ENCODE results near the gene ASAP3.

ASAP3 gene

DNA sequence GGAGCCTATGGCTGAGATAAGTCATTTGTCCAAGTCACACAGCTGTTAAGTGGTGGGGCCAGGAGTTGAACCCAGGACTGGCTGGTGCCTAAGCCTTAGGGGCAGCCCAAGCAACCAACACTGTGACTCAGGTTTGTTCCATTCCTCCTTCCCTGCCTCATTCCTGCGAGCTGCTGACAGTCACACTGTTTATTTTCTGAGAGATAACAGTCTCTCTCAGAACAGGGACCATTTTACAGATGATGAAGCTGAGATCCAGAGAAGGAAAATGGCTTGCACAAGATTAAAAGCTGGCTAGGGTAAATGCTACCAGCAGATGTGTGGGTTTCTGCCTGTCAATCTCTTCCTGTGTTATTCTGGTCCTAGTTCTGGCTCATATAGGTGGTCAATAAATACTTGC is 35.1 kb downstream of the ASAP3 start:
- DNase-seq (ENCODE audit: low spot score) = no peak

DNA sequence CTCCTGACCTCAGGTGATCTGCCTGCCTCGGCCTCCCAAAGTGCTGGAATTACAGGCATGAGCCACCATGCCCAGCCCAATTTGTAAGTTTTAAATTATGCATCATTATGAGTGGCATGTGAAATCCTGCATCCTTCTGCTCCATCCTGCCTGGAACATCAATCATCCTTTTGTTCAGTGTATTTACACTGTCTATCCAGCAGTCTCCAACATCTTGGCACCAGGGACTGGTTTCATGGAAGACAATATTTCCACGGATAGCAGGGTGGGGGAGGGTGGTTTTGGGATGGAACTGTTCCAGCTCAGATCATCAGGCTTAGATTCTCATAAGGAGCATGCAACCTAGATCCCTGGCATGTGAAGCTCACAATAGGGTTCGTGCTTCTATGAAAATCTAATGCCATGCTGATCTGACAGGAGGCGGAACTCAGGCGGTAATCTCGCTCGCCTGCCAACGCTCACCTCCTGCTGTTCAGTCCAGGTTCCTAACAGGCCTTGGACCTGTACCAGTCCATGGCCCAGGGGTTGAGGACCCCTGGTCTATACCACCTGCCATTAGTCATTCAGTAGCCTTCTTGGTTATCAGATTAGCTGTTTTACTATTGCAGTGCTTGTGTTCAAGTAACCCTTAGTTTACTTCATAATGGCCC is 37.2 kb downstream of the ASAP3 start:
- DNase-seq (ENCODE audit: low spot score) = no peak

DNA sequence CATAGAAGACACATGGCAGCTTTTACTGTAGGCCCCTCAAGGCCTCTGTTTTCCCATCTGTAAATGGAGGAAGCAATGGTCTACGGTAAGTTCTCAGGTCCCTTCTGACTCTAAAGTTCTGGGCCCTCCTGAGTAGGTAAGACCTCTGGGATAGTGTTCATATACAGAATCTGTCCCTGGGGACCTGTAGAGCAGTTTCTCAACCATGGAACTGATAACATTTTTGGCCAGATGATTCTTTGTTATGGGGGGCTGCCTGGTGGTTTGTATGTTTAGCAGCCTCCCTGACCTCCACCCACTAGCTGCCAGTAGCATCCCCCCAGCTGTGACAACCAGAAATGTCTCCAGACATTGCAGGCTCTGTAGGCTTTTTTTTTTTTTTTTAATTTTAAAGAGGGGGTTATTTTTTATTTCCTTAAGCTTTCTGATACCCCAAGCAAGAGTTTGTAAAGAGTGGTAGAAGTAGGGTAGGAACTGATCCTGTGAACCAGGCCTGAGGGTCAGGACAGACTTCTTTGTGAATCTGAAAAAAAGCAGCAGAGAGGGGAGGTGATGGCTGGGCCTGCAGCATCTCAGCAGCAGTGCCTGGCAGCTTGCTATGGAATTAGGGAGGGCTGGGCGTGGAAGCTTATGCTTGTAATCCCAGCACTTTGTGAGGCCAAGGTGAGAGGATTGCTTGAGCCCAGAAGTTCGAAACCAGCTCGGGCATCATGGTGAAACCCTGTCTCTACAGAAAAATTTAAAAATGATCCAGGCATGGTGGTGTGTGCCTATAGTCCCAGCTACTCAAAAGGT is 39.2 kb downstream of the ASAP3 start:
- DNase-seq (ENCODE audit: low spot score) = no peak

DNA sequence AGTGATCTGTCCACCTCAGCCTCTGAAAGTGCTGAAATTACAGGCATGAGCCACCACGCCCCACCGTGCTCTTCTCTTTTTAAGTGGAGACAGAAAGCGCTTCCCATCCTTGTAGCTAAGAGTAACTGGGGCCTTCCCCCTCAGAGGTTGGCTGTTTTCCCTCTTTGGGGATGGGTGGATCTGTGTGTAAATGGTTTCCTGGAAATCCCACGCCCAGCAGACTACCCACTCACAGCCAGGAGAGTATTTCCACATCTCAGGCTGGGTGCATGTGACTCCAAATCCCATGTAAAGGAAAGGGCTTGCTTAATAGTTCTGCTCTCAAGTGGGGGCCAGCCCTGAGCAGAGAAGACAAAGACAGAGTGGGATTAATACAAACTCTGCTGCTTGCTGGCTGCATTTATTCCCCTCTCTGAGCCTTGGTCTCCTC is 39.9 kb downstream of the ASAP3 start:
- no peak for DNase-seq (ENCODE audit: low spot score)

DNA sequence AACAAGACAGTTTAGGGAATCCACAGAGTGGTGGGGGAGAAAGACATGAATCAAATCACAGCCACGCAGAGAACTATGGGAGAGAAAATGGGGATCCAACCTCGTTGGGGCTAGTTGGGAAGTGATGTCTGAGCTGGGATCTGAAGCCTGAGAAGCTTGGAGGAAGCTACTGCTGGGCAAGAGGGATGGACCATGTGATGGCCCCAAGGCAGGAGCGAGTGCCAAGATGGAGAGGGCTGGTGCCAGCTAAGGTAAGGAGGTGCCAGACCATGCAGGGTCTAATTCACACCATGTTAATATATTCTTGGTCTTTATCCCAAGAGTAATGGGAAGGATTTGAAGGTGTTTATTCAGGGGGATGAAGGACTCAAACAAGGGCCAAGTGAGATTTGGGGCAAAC is 41.2 kb downstream of the ASAP3 start:
- DNase-seq (ENCODE audit: low spot score) = no peak

DNA sequence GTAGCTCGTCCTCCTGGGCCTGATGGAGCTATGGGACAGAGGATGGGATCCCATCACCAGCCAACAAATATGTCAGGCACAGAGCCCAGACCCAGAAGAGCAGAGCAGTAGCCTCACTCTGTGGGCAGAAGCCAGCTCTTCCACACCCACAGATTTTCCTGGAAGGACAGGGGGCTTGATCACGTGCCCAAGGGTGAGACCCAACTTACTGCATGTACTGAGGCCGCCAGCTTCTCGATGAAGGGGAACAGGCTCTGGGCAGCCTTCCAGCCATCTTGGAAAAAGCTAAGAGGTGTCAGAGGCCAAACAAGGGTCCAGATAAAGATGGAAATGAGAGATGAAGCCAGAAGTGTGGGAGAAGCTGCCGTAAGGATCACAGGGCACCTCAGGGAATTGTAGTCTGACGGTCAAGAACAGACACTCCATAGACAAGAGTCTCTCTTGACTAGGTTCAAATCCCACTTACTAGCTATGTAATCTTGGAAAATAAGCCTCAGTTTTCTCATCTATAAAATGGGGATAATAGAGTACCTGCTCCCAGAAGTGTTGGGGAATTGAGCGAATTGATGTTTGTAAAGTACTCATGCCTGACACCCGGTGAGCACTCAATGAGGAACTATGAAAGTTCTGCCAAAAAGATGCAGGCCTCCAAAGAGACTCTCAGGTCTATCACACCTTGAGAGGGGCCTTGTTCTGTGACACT is 42.4 kb downstream of the ASAP3 start:
- DNase-seq (ENCODE audit: low spot score) = no peak

DNA sequence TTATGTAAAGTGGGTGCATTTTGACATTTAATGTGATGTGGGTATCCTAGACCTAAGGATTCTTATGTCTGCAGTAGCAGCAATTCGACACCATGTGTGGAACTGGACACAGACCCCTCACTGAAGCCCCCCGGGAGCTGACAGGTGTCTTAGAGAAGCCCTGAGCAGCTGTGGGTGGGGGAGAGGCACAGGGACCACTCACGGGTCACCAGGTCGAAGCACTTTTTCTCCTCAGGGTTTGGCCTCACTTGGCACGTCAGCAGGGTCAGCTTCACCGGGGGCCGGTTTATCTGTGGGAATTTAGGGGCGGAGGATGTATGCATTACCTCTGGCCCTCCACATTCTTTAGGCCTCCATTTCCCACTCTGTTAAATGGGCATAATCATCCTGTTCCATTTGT is 45.4 kb downstream of the ASAP3 start:
- no peak for DNase-seq (ENCODE audit: low spot score)

DNA sequence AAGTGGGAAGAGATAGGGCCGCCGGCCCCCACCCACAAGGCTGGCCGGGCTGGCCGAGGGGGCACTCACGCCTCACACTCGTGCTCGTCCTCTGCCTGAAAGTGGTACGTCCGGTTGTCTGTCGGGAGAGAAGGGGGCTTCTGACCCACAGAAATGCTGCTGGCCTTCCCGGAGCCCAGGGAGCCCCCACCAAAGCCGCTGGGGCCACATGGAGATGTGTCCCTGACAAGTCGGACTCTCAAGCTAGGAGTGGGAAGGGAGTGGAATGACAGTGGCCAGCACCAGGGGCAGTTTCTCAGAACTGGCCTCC is 46.7 kb downstream of the ASAP3 start:
- DNase-seq (ENCODE audit: low spot score) = no peak

DNA sequence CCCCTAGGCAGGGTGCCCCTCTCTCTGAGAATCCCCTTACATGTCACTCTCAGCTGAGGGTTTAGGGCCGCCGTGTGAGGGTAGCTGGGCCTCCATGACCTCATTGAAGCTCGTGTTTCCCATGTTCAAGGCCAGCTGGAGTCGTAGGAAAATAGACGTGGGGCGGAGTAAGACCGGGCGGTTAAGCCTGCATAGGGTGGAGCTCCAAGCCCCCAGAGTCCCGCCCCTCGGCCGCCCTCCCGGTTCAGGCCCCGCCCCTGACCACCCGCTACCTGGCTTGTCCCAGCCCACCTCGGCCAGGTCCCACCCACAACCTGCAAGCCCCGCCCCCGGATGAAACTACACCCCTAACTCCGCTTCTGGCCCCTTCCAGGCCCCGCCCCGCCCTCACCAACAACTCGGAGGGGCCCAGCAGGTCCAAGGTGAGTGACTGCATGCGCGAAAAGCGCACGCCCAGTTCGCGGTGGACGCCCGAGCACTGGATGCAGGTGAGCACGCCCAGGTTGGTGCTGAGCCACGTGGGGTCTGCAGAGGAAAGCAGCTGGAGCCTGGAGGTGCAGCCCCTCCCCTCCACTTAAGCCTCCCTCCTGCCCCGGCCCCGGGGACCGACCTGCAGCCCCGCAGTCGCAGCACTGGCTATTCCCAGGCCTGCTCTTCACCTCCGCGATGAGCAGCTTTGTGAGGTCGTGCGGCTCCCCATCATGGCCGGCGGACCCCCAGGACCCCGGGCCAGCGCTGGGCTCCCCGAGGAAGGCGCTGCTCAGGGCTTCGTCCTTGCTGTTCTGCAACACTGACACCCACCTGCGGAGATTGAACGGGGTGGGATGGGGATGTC is 47.2 kb downstream of the ASAP3 start:
- peak; percentile 34 for DNase-seq (ENCODE audit: low spot score)

DNA sequence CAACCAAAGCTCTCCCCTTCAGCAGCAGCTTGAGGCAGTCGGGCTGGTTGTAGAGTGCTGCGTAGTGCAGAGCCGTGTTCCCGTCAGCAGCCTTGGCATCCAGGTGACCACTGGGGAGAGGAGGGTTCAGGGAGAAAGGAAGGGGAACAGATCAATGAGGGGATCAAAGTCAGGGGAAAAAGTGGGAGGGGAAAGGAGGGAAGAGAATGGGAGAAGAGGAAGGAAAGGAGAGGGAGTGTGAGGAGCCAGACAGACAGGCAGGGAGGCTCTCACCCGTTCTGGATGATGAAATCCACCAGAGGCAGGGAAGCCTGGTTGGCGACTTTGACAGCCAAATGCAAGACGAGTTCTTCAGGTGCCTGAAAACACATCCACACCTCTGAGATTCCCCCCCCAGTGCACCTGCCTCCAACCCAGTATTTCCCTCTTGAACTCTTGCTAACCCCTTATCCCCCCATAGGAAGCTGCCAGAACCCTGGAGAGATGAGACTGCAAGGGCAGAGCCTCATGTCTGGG is 49.7 kb downstream of the ASAP3 start:
- no peak for DNase-seq (ENCODE audit: low spot score)

DNA sequence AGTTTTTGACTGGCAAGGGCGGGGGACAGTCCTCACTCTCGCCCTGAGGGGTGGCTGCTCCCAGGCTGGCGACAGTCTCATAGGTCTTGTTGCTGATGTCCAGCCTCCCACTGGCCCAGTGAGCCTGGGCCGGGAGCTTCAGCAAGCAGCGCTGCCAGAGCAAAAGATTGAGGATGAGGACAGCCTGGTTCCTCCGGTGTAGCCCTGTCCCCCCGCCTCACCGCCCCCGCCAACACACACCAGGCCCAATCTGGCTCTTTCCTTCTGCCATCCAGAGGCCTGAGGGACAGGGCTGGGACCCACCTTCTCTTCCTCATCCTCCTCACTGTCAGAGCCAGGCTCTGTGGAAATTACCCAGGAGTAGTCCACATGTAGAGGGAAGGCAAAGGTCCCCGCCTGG is 50.9 kb downstream of the ASAP3 start:
- DNase-seq (ENCODE audit: low spot score) = no peak

DNA sequence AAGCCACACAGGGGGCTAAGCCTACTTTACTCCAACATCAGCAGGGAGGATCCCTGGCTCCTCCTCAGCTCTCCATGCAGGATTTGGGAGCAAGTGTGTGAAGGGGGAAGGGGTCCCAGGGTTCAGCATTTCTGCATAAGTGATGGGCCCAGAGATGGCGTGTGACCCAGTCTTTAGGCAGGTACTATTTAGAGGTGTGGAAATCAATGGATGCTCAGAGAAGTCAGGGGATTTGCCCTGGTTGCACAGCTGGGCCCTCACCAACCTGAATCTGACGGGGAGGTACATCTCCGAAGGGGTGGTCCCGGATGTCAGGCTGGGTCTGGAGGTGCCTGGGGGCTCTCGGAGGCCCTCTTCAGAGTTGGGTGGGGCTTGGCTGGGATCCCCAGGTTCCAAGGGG is 52.5 kb downstream of the ASAP3 start:
- DNase-seq (ENCODE audit: low spot score) = no peak

DNA sequence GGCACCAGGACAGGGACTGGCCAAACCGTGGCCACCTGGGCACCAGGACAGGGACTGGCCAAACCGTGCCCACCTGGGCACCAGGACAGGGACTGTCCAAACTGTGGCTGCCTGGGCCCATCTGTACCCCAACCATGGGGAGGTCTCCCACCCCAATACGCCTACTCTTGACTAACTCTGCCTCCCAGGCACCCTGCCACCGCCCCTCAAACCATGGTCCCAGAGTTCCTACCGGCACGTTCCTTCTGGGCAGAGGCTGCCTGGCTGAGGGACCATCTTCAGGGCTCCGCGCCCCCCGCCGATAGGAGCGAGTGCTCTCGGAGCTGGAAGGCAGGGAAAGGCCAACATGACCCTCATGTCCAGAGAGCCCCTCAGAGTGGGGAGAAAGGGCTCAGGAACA is 53.2 kb downstream of the ASAP3 start:
- DNase-seq (ENCODE audit: low spot score) = no peak

DNA sequence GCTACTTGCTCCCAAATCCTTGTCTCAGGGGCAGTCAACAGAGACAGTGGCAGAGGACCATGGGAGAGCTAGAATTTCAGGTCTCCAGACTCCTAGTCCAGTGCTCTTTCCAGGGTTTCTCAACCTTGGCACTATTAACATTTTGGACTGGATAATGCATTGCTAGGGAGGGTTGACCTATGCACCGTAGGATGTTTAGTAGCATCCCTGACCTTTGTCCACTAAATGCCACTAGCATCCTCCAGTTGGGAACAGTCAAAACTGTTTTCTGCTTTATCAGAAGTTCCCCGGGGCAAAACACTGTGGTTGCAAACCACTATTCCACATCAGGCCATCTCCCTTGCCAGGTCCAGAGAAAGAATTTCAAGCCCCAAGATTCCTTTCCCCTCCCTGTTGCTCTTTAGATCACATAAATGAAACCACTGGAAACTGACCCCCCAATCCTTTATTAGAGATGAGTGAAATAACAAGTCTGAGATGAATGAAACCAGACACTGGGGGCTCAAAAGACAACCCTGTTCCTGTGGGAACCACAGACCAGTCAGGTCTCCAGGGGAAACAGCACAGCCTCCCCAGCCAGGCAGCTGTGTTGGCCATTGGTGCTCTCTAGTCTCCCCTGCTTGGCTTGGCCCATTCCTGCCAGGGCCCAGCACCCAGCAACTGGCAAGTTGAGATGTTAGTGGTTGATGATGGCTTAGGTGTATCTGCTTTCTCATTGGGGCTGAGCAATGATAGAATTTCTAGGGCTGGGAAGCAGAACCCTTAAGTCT is 55.7 kb downstream of the ASAP3 start:
- DNase-seq (ENCODE audit: low spot score) = no peak

DNA sequence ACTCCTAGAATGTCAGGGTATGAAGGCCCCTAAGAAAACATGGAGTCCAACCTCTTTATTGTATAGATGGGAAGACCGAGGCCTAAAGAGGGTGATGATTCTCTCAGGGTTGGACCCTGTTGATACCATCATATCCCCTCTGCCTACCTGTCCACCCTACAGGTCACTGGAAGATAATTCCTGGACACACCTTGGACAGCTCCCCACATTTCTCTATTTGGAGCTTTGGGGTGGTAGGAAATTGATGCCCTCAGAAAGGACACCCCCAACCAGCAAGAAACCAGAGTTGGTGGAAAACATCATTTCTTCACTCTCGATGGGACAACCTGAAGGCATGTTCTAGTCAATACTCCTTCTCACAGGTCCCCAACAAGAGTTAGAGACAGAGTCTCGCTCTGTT is 56.4 kb downstream of the ASAP3 start:
- DNase-seq (ENCODE audit: low spot score) = no peak

DNA sequence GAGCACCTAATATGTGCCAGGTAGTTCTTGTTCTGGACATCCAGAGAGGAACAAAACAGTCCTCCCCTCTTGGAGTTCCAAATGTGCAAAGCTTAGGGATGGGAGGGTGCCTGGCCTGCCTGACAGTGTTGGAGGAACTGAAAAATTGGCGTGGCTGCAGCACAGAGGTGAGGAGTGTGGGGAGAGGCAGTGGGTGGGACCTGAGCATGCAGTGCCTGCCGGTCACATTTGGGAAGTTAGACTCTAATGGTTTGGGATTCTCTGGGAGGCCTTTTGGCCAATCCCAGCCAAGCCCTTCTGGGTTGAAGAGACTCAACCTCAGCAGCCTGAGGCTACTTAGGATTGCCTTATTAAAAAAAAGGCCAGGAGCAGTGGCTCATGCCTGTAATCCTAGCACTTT is 57.2 kb downstream of the ASAP3 start:
- DNase-seq (ENCODE audit: low spot score) = no peak

DNA sequence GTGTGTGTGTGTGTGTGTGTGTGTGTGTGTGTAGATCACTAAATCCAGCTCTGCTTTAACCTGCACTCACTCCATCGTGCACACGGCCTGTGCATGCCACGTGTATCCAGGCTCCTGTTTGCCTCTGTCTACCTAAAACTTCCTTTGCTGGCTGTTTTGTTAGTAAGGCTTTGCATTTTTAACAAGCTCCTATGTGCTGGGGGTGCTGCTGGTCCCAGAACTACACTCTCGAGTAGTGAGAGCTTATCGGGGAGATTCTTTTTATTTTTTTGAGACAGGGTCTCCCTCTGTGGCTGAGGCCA is 58.8 kb downstream of the ASAP3 start:
- DNase-seq (ENCODE audit: low spot score) = no peak

DNA sequence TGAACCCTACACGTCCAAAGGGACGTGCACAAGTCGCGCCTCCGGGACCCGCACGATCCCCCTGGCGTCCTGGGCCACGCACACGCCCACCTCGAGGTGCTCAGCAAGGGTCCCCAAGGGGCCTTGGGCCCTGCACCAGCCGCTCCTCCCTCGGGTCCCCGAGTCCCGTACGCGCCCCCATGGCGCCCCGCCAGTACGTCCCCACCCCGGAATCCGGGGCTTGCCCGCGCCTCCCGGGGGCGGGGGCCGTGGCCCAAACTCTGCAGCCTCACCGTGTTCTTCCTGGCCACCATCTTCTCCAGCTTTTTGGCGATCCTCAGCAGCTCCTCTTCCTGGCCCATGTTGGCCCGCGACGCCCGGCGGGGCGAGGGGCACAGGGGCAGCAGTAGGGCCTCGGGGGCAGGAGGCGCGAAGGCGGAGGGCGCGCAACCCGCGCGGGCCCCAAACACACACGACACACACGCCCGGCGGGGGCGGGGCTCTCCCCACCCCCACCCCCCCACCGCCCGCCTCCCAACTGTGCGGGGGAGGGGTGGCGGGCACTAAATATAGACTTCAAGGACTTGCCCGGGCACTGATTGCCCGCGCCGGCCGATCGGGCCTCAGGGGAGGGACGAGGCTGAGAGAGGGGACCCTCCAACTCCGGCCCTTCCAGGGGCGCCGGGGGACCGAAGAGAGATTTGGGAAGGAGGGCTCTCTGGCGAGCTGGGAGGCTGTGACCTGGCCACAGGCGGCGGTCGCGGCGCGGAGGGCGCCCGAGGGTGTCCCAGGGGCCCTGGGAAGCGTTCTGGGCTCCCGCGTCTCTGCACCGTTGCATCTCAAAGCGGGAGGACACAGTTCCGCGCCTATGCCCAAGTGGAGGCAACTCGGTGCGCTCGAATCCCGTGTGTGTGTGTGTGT is 59.4 kb downstream of the ASAP3 start, which contains the start of gene TCEA3:
Gene TCEA3, minus strand, starts transcription at position 456 of the 900 bp plus-strand sequence. Its CDS starts 115 bp downstream, at position 341.
- DNase-seq (ENCODE audit: low spot score) = no peak

DNA sequence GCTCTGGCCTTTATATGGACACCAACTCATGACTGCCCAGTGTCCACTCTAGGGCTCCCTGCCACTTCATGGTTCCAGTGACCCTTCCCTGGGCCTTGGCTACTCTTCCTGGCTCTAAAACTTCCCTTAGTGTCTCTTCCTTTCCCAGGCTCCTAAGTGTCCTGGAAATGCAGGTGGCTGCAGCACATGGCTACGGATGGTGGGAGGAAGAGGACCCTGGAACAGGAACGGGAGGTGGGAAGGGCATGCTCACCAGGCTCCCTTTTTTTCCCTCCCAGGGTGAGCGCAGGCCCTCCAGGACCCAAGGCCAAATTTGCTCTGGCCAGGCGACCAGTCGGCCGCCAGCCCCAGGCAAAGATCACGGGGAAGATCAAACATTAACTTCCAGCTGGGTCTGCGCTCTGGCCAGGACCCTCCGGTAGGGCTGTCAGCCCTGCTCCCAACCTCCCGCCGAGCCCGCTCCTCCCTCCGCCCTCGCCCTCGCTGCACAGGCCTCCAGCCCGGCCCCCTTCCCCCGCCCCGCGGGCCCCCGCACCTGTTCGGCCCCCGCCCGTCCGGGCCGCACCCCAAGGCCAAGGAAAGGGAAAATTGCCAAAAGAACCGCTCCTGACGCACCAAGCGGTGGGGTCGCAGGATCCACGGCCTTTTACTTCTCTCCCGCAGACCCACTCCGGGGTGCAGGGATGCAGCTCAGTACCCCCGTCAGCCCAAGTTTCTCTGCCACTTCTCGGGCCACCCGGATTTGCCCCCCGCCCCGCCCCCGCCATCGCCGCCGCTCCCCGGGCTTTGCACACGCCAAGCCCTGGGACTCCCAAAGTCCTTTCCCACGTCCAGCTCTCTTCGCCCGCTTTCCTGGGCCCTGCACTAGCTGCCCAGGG is 60.3 kb downstream of the ASAP3 start:
- no peak for DNase-seq (ENCODE audit: low spot score)

DNA sequence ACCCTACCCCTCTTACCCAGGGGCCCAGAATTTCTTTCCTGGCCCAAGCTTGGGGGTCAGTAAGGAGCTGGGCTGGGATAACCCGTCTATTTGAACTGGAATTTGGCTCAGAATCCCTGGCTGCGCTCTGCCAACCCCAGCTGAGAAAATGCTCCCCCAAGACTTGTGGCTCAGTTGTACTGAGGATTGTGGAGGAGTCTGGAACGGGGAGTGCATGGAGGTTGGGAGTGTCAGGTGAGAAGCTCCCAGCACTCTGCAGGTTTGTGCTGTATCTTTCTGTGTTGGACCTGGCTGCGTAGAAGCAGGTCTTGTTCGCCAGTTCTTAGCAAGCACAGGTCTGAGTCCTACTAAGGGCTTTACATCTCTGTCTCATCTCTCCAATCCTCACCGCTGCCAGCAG is 61.0 kb downstream of the ASAP3 start:
- DNase-seq (ENCODE audit: low spot score) = no peak
